Stimulated activated memory B cell treated with anti-CD40 and anti-IgM and Interleukin-4, amounts not matched to agents 10 μg/mL and 1 μg/mL and 100 μg/mL, for 72 hours (primary cell): ENCODE measurements around the gene PDE4D.

Experiments used
- ATAC-seq: fragments of 150-1000 bp; cut with Tn5 transposase; 2 replicates; pipeline ENCODE4 v1.10.0; 2021
- H3K27ac Mint-ChIP-seq: one replicate; pipeline ENCODE4 v1.8.0; 2022; ENCODE audit warnings: mild to moderate bottlenecking, mixed read lengths
- H3K27me3 Mint-ChIP-seq: one replicate; pipeline ENCODE4 v1.8.0; 2022; ENCODE audit warnings: mixed read lengths
- H3K36me3 Mint-ChIP-seq: one replicate; pipeline ENCODE4 v1.8.0; 2022; ENCODE audit warnings: mixed read lengths
- H3K4me1 Mint-ChIP-seq: one replicate; pipeline ENCODE4 v1.8.0; 2022; ENCODE audit warnings: mixed read lengths
- H3K4me3 Mint-ChIP-seq: one replicate; pipeline ENCODE4 v1.8.0; 2022; ENCODE audit warnings: mild to moderate bottlenecking, moderate library complexity, mixed read lengths
- H3K9me3 Mint-ChIP-seq: one replicate; pipeline ENCODE4 v1.8.0; 2022; ENCODE audit warnings: mixed read lengths

PDE4D gene

GRCh38 chr5:59158637-59159391, 734.7 kb downstream of the PDE4D start:
- Mint-ChIP-seq H3K4me3 (no peak overlapping the region), H3K36me3 (no peaks in the 10 kb centered on the region), H3K27ac (no peak overlapping the region), H3K27me3 (no peaks in the 10 kb centered on the region), H3K4me1 (no peaks in the 10 kb centered on the region), H3K9me3 (no peaks in the 10 kb centered on the region)
- ATAC-seq, result no peak

DNA sequence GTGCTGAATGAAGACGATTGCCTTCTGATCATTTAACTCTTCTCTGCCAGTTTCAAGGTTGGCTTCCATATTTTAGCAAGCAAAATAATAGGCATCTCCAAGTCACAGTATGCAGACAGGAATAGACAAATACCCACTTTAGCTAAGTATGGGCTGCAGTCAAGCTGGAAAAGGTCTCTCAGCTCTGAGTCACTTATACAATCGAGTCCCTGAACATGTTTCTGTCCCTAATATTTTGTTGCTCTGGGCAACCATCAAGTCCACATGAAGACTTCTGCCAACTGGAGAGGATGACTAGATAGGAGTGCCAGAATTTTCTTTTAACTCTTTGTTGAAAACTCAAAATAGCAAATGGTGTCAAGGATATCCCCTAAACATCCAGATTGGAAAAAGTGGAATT, 735.4 kb downstream of the PDE4D start:
- H3K27me3 Mint-ChIP-seq, result no peaks in the 10 kb centered on the region
- no peaks in the 10 kb centered on the region for H3K9me3 Mint-ChIP-seq
- H3K4me1 Mint-ChIP-seq, result no peaks in the 10 kb centered on the region
- H3K27ac Mint-ChIP-seq, result no peak overlapping the region
- no peak overlapping the region for H3K4me3 Mint-ChIP-seq
- ATAC-seq, result no peak
- H3K36me3 Mint-ChIP-seq, result no peaks in the 10 kb centered on the region

GRCh38 chr5:59157068-59157467, 736.5 kb downstream of the PDE4D start:
- H3K9me3 Mint-ChIP-seq, result no peaks in the 10 kb centered on the region
- ATAC-seq, result no peak
- no peak overlapping the region for H3K4me3 Mint-ChIP-seq
- no peak overlapping the region for H3K27ac Mint-ChIP-seq
- H3K27me3 Mint-ChIP-seq, result no peaks in the 10 kb centered on the region
- no peaks in the 10 kb centered on the region for H3K36me3 Mint-ChIP-seq
- H3K4me1 Mint-ChIP-seq, result peaks cover 5% of the 10 kb centered on the region

DNA sequence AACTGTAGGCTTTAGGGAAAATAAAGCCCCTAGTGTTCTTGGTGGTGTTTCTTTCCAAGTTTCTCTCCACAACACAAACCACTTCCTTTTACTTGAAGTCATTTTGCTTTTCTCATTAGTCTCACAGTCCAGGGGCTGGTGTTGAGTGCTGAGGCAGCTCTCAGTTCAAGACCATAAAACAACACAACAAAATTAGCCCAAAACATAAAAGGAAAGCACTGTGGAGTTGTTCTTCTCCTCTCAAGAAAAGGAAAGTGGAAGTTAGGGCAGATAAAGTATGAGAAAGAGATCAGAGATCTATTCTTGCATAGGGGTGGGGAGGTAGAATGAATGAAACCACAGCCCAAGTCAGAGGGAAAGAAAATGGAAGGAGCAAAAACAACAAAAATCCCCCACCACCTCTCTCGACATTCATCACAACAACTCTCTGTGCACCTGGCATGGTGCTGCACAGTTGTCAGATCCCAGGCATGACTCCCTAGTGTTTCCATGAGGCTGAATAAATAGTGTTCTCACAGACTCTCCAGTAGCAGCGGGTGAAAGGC, 740.8 kb downstream of the PDE4D start:
- Mint-ChIP-seq H3K27me3 (no peaks in the 10 kb centered on the region), H3K4me1 (peaks cover 5% of the 10 kb centered on the region), H3K27ac (no peak overlapping the region), H3K9me3 (no peaks in the 10 kb centered on the region), H3K36me3 (no peaks in the 10 kb centered on the region), H3K4me3 (no peak overlapping the region)
- no peak for ATAC-seq

GRCh38 chr5:59151162-59151889, 742.2 kb downstream of the PDE4D start:
- Mint-ChIP-seq H3K36me3 (no peaks in the 10 kb centered on the region), H3K27ac (no peak overlapping the region), H3K9me3 (no peaks in the 10 kb centered on the region), H3K27me3 (no peaks in the 10 kb centered on the region), H3K4me1 (peaks cover 5% of the 10 kb centered on the region), H3K4me3 (no peak overlapping the region)
- ATAC-seq, result no peak

- H3K27me3 Mint-ChIP-seq, result no peaks in the 10 kb centered on the region
- H3K9me3 Mint-ChIP-seq, result no peaks in the 10 kb centered on the region
- peaks cover 5% of the 10 kb centered on the region for H3K4me1 Mint-ChIP-seq
- no peaks in the 10 kb centered on the region for H3K36me3 Mint-ChIP-seq
- no peak overlapping the region for H3K4me3 Mint-ChIP-seq
- no peak for ATAC-seq
- H3K27ac Mint-ChIP-seq, result no peak overlapping the region
Observed at GRCh38 chr5:59149827-59150226, 743.7 kb downstream of the PDE4D start.

GRCh38 chr5:59149271-59149670, 744.3 kb downstream of the PDE4D start:
- no peak overlapping the region for H3K4me3 Mint-ChIP-seq
- no peaks in the 10 kb centered on the region for H3K36me3 Mint-ChIP-seq
- no peak overlapping the region for H3K27ac Mint-ChIP-seq
- no peaks in the 10 kb centered on the region for H3K9me3 Mint-ChIP-seq
- no peak for ATAC-seq
- peaks cover 5% of the 10 kb centered on the region for H3K4me1 Mint-ChIP-seq
- no peaks in the 10 kb centered on the region for H3K27me3 Mint-ChIP-seq

DNA sequence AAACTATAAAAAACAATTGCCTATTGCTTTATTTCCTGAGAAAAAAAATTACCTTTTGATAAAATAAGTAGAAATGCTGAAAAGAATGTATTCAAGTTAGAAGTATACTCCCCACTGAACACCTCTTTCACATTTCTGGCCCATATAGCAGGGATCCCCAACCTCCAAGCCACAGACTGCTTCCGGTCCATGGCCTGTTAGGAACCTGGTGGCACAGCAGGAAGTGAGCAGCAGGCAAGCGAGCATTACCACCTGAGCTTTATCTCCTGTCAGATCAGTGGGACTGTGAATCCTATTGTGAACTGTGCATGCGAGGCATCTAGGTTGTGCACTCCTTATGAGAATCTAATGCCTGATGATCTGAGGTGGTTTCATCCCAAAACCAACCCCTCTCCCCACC, 746.8 kb downstream of the PDE4D start:
- no peak overlapping the region for H3K27ac Mint-ChIP-seq
- no peaks in the 10 kb centered on the region for H3K36me3 Mint-ChIP-seq
- no peaks in the 10 kb centered on the region for H3K27me3 Mint-ChIP-seq
- no peak overlapping the region for H3K4me3 Mint-ChIP-seq
- H3K9me3 Mint-ChIP-seq, result no peaks in the 10 kb centered on the region
- no peaks in the 10 kb centered on the region for H3K4me1 Mint-ChIP-seq
- ATAC-seq, result no peak

DNA sequence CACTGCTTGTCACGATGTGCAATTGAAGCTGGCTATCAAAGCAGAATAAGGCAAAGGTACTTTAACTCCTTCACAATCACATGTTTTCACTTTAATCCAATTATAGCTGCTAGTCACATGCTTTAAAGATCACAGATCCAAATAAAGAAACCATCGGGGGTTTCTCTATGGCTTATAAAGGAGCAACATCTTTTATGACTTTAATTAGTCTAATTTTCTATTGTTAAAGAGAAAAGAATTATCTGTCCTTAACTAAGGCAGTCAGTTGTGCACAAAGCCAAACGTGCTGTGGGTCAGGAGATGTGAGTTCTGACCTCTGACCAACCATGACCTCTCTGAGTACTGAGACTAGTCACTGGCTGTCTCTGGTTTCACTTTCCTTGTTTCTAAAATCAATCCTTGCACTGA, 749.6 kb downstream of the PDE4D start:
- Mint-ChIP-seq H3K4me3 (no peak overlapping the region), H3K9me3 (no peaks in the 10 kb centered on the region), H3K36me3 (no peaks in the 10 kb centered on the region), H3K27ac (no peak overlapping the region), H3K27me3 (no peaks in the 10 kb centered on the region), H3K4me1 (peaks cover 6% of the 10 kb centered on the region)
- ATAC-seq, result peak; percentile 77

- no peak overlapping the region for H3K4me3 Mint-ChIP-seq
- no peaks in the 10 kb centered on the region for H3K27me3 Mint-ChIP-seq
- peaks cover 6% of the 10 kb centered on the region for H3K4me1 Mint-ChIP-seq
- no peak for ATAC-seq
- no peak overlapping the region for H3K27ac Mint-ChIP-seq
- no peaks in the 10 kb centered on the region for H3K36me3 Mint-ChIP-seq
- no peaks in the 10 kb centered on the region for H3K9me3 Mint-ChIP-seq
Observed at GRCh38 chr5:59142927-59143326, 750.6 kb downstream of the PDE4D start.

- no peak for ATAC-seq
- Mint-ChIP-seq H3K27ac (peak overlapping the region; percentile 39), H3K9me3 (no peaks in the 10 kb centered on the region), H3K4me1 (peaks cover 6% of the 10 kb centered on the region), H3K36me3 (no peaks in the 10 kb centered on the region), H3K27me3 (no peaks in the 10 kb centered on the region), H3K4me3 (no peak overlapping the region)
Observed at GRCh38 chr5:59142138-59142537, 751.4 kb downstream of the PDE4D start.

DNA sequence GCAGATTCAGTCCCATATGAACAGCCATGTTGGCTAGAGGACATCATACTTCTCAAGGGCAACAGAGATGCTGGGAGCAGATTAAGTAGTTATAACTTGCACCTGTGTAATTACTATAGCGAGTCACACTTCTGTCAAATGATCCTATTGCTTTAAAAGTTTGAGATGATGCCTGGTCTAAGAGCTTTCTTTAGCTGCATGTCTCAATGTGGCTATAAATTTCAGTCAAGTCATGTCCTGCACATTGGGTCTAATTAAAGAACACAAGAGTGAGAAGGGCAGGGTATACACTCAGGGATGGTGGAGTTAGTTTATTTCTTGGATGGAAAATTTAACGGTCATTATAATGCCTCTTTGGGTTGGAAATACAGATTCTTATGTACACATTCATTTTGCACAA, 753.4 kb downstream of the PDE4D start:
- Mint-ChIP-seq H3K4me3 (no peak overlapping the region), H3K36me3 (no peaks in the 10 kb centered on the region), H3K27ac (no peak overlapping the region), H3K4me1 (peaks cover 6% of the 10 kb centered on the region), H3K9me3 (no peaks in the 10 kb centered on the region), H3K27me3 (no peaks in the 10 kb centered on the region)
- no peak for ATAC-seq

DNA sequence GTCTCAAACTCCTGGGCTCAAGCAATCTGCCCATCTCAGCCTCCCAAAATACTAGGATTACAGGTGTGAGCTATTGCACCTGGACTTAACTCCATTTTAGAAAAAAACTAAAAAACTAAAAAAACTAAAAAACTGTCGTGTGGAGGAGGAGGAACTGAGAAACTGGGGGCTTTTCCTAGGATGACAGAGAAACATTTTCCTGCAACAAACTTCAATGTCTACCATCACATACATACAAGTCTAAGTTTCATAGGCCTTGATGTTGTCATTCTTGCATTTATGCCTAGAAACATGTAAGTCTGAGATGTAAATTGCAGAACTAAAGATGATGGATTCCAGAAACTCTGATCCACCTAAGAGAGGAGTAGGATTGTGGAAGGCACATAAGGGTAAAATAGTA, 753.8 kb downstream of the PDE4D start:
- peaks cover 6% of the 10 kb centered on the region for H3K4me1 Mint-ChIP-seq
- H3K9me3 Mint-ChIP-seq, result no peaks in the 10 kb centered on the region
- no peaks in the 10 kb centered on the region for H3K27me3 Mint-ChIP-seq
- peak overlapping the region; percentile 35 for H3K27ac Mint-ChIP-seq
- no peaks in the 10 kb centered on the region for H3K36me3 Mint-ChIP-seq
- peak; percentile 70 for ATAC-seq
- no peak overlapping the region for H3K4me3 Mint-ChIP-seq

DNA sequence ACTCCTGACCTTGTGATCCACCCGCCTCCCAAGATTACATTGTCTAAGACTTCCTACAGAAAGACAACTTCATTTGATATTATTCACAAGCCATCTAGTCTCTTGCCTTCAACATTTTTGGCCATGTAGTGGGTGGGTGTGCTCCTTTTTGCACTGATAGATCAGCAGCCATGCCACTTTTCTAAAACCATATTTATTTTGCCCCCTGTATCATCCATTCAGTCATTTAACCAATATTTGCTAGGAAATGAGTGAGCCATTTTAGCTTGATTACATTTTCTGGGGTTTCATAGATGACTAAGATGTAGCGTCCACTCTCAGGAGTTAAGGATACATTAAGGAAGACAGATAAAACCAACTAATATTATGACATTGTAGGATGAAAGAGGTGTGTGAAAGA, 755.0 kb downstream of the PDE4D start:
- Mint-ChIP-seq H3K27ac (peak overlapping the region; percentile 35), H3K36me3 (no peaks in the 10 kb centered on the region)

GRCh38 chr5:59137846-59138245, 755.7 kb downstream of the PDE4D start:
- no peak overlapping the region for H3K27ac Mint-ChIP-seq
- H3K36me3 Mint-ChIP-seq, result no peaks in the 10 kb centered on the region
- no peaks in the 10 kb centered on the region for H3K9me3 Mint-ChIP-seq
- ATAC-seq, result no peak
- H3K4me3 Mint-ChIP-seq, result no peak overlapping the region
- H3K27me3 Mint-ChIP-seq, result no peaks in the 10 kb centered on the region
- peaks cover 6% of the 10 kb centered on the region for H3K4me1 Mint-ChIP-seq

More for the DNA sequence above, 755.0 kb downstream of the PDE4D start:
- no peaks in the 10 kb centered on the region for H3K27me3 Mint-ChIP-seq
- H3K9me3 Mint-ChIP-seq, result no peaks in the 10 kb centered on the region
- no peak overlapping the region for H3K4me3 Mint-ChIP-seq
- no peak for ATAC-seq
- H3K4me1 Mint-ChIP-seq, result peaks cover 6% of the 10 kb centered on the region

GRCh38 chr5:59136549-59136948, 757.0 kb downstream of the PDE4D start:
- no peak overlapping the region for H3K27ac Mint-ChIP-seq
- H3K4me1 Mint-ChIP-seq, result peaks cover 6% of the 10 kb centered on the region
- ATAC-seq, result no peak
- no peaks in the 10 kb centered on the region for H3K27me3 Mint-ChIP-seq
- no peaks in the 10 kb centered on the region for H3K36me3 Mint-ChIP-seq
- no peaks in the 10 kb centered on the region for H3K9me3 Mint-ChIP-seq
- H3K4me3 Mint-ChIP-seq, result no peak overlapping the region
